Measurements from ENCODE around the gene ICAM3.
"Not testable (repeated sequence)": the region's sequence is repeated elsewhere in the genome, so short reads cannot be mapped to it uniquely, and the experiment has no call there.

ICAM3 gene

GRCh38 chr19:10352764-10353671, 13.6 kb upstream of the ICAM3 start:
- Mint-ChIP-seq H3K4me3 (peak overlapping the region; percentile 80), H3K36me3 (ENCODE audit: low read depth) (peaks cover 18% of the 10 kb centered on the region), H3K4me1 (peaks cover 23% of the 10 kb centered on the region), H3K27me3 (ENCODE audit: low read depth, poor library complexity) (peaks cover 5% of the 10 kb centered on the region), H3K9me3 (no peaks in the 10 kb centered on the region), H3K27ac (peak overlapping the region; percentile 99)
- peak; percentile 94 for DNase-seq
- no peak for TF ChIP-seq CTCF (IDR thresholded peaks at IDR 0.05)

- TF ChIP-seq CTCF (IDR thresholded peaks at IDR 0.05) = no peak
- no peak for DNase-seq
- H3K4me3 Mint-ChIP-seq = no peak overlapping the region
- H3K27ac Mint-ChIP-seq = no peak overlapping the region
- peaks cover 10% of the 10 kb centered on the region for H3K27me3 Mint-ChIP-seq (ENCODE audit: low read depth, poor library complexity)
- peaks cover 6% of the 10 kb centered on the region for H3K4me1 Mint-ChIP-seq
- no peaks in the 10 kb centered on the region for H3K36me3 Mint-ChIP-seq (ENCODE audit: low read depth)
- no peaks in the 10 kb centered on the region for H3K9me3 Mint-ChIP-seq
These were observed 7.1 kb upstream of the ICAM3 start for GRCh38 chr19:10346509-10346908.

- Mint-ChIP-seq H3K27ac (no peak overlapping the region), H3K4me1 (peaks cover 11% of the 10 kb centered on the region), H3K4me3 (no peak overlapping the region), H3K27me3 (ENCODE audit: low read depth, poor library complexity) (peaks cover 16% of the 10 kb centered on the region), H3K9me3 (no peaks in the 10 kb centered on the region), H3K36me3 (ENCODE audit: low read depth) (no peaks in the 10 kb centered on the region)
- no peak for TF ChIP-seq CTCF (IDR thresholded peaks at IDR 0.05)
- no peak for DNase-seq
These were observed 5.4 kb upstream of the ICAM3 start for GRCh38 chr19:10344780-10345179.

GRCh38 chr19:10343495-10343894, 4.1 kb upstream of the ICAM3 start:
- TF ChIP-seq CTCF (IDR thresholded peaks at IDR 0.05) = no peak
- H3K4me3 Mint-ChIP-seq = no peak overlapping the region
- DNase-seq = no peak
- H3K4me1 Mint-ChIP-seq = peaks cover 11% of the 10 kb centered on the region
- peaks cover 24% of the 10 kb centered on the region for H3K27me3 Mint-ChIP-seq (ENCODE audit: low read depth, poor library complexity)
- H3K27ac Mint-ChIP-seq = no peak overlapping the region
- H3K9me3 Mint-ChIP-seq = no peaks in the 10 kb centered on the region
- H3K36me3 Mint-ChIP-seq (ENCODE audit: low read depth) = no peaks in the 10 kb centered on the region

GRCh38 chr19:10339977-10340376, 553 bp upstream of the ICAM3 start:
- Mint-ChIP-seq H3K4me1 (peaks cover 6% of the 10 kb centered on the region), H3K9me3 (no peaks in the 10 kb centered on the region), H3K36me3 (ENCODE audit: low read depth) (no peaks in the 10 kb centered on the region), H3K27ac (no peak overlapping the region), H3K4me3 (no peak overlapping the region), H3K27me3 (ENCODE audit: low read depth, poor library complexity) (peaks cover 27% of the 10 kb centered on the region)
- no peak for TF ChIP-seq CTCF (IDR thresholded peaks at IDR 0.05)
- no peak for DNase-seq

- H3K27ac Mint-ChIP-seq = no peak overlapping the region
- DNase-seq = no peak
- H3K4me3 Mint-ChIP-seq = no peak overlapping the region
- no peaks in the 10 kb centered on the region for H3K36me3 Mint-ChIP-seq (ENCODE audit: low read depth)
- peaks cover 17% of the 10 kb centered on the region for H3K4me1 Mint-ChIP-seq
- no peak for TF ChIP-seq CTCF (IDR thresholded peaks at IDR 0.05)
- no peaks in the 10 kb centered on the region for H3K9me3 Mint-ChIP-seq
- peaks cover 23% of the 10 kb centered on the region for H3K27me3 Mint-ChIP-seq (ENCODE audit: low read depth, poor library complexity)
These were observed 484 bp downstream of the ICAM3 start for GRCh38 chr19:10338940-10339339.

- H3K36me3 Mint-ChIP-seq (ENCODE audit: low read depth) = not testable (repeated sequence)
These were observed 2.7 kb downstream of the ICAM3 start for GRCh38 chr19:10336725-10337124.

More at GRCh38 chr19:10336725-10337124, 2.7 kb downstream of the ICAM3 start:
- H3K9me3 Mint-ChIP-seq, H3K27ac Mint-ChIP-seq, DNase-seq, H3K4me3 Mint-ChIP-seq: not testable (repeated sequence)
- peaks cover 36% of the 10 kb centered on the region for H3K4me1 Mint-ChIP-seq
- H3K27me3 Mint-ChIP-seq (ENCODE audit: low read depth, poor library complexity) = peaks cover 23% of the 10 kb centered on the region

Measured in nephron progenitor cell (in vitro differentiated cells).